ENCODE data around the gene MSH6.

GRCh38 chr2:47803363-47803762 is 20.4 kb downstream of the MSH6 start:
- TF ChIP-seq CTCF (IDR thresholded peaks at IDR 0.05), result no peak
- no peak for TF ChIP-seq POLR2AphosphoS5 (IDR thresholded peaks at IDR 0.05; ENCODE audit: low read depth, low read length)
- no peak for TF ChIP-seq REST (IDR thresholded peaks at IDR 0.05; ENCODE audit: insufficient read depth in 1 of 2, low read depth in 2 of 2, low read length in 1 of 2)
